ENCODE measurements around the gene TUBB6.

The TUBB6 gene

DNA sequence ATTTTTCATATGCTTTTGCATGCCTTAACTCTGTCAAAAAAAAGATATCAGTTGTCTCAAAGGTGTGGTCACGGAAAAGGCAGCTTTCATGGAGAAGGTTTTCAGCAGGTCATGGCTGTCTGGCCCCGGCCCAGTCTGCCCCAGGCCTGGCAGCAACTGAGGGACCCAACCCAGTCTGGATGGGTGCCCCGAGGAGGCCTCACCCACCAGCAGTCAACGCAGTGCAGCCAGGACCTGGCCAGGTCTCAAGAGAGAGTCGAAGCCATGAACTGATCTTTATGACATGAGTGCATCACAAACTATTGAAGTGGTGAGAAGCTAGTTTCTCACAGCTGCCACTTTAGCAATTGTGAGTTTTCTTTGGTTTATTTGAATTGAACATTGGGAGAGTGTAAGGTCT, 7.9 kb downstream of the TUBB6 start:
- DNase-seq: no peak

DNA sequence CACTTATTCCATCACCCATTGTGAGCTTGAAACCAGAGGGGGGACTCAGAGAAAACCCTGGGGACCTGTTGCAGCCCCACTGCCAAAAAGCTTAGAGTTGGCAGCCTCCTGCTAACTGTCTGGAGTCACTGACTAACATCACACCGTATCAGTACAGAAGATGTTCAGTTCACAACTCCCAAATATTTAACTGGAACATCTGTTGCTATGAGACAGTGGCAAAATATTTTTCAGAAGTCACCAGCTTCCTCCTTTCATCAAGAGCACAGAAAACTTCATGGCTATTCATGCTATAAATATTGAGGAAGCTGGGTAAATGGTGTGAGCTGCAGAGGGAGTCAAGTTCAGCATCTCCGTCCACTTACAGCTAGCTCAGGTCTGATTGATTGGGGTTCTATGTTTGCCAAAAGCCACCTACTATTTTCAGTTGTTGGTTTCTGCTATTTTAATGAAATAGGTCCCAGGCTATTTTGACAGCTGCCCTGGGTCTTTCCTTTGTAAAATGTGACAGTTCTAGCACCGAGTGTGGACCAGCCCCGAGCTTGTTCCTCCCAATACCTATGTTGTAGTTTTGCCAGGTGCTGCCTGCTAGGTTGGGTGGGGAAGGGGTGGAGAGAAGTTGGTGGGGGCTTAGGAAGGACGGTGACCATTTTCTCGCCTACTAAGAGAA, 9.8 kb downstream of the TUBB6 start:
- no peak for DNase-seq

DNA sequence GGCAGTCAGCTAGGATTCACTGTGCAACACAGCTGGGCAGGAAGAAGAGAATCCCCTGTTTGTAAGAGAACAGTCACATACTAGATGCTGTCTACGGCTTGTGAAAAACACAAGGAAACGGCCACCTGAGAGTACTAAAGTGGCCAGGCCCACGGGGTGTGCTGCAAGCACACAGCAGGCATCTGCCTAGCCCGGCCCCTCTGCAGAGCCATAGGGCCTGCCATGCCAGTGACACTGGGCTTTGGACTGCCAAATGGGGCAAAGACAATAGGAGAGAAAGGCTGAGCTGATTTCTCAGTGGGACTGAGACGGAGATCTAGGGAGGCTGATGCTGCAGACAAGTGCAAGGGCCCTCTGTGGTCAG, 10.3 kb downstream of the TUBB6 start:
- DNase-seq: peak; percentile 57

DNA sequence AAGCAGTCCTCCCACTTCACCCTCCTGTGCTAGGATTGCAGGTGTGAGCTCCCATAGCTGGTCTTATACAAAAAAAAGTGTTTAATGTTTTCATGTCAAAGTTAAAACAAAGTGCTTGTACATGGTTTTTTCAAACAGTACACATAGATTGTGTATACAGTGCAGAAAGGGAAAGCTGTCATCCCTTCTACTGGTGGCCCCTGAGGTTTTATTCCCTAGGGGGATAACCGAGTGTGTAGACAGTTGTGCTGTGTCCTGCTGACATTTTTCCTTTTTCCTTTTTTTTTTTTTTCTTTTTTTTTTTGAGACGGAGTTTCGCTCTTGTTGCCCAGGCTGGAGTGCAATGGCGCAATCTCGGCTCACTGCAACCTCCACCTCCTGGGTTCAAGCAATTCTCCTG, 10.8 kb downstream of the TUBB6 start:
- DNase-seq: no peak

DNA sequence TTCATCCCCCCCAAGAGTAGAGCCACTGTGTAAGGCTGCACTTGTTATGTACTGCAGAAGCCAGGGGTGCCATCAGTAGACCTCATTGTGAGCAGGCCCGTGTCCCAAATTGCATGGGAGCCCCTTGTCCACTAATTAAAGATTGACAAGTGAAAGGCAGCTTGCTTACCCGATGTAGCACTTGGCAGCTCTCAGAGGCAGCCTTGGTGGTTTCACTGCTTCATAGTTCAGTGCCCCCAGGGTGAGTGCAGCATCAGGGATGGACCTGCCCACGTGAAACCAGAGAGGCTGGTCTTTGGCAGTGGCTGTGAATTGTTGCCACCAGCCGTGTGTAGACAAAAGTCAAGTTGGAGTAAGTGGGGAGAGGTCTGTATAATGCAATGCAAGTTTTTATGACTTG, 13.3 kb downstream of the TUBB6 start:
- peak; percentile 29 for DNase-seq

DNA sequence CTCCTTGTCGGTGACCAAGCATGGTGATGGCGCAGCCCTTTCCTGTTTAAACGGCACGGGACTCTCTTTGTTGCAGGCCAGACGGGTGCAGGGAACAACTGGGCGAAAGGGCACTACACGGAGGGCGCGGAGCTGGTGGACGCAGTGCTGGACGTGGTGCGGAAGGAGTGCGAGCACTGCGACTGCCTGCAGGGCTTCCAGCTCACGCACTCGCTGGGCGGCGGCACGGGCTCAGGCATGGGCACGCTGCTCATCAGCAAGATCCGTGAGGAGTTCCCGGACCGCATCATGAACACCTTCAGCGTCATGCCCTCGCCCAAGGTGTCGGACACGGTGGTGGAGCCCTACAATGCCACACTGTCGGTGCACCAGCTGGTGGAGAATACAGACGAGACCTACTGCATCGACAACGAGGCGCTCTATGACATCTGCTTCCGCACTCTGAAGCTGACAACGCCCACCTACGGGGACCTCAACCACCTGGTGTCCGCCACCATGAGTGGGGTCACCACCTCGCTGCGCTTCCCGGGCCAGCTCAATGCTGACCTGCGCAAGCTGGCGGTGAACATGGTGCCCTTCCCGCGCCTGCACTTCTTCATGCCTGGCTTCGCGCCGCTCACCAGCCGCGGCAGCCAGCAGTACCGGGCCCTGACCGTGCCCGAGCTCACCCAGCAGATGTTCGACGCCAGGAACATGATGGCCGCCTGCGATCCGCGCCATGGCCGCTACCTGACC, 17.1 kb downstream of the TUBB6 start:
- no peak for DNase-seq

DNA sequence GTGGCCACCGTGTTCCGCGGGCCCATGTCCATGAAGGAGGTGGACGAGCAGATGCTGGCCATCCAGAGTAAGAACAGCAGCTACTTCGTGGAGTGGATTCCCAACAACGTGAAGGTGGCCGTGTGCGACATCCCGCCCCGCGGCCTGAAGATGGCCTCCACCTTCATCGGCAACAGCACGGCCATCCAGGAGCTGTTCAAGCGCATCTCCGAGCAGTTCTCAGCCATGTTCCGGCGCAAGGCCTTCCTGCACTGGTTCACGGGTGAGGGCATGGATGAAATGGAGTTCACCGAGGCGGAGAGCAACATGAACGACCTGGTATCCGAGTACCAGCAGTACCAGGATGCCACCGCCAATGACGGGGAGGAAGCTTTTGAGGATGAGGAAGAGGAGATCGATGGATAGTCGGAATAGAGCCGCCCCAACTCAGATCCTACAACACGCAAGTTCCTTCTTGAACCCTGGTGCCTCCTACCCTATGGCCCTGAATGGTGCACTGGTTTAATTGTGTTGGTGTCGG, 17.7 kb downstream of the TUBB6 start:
- DNase-seq: no peak

DNA sequence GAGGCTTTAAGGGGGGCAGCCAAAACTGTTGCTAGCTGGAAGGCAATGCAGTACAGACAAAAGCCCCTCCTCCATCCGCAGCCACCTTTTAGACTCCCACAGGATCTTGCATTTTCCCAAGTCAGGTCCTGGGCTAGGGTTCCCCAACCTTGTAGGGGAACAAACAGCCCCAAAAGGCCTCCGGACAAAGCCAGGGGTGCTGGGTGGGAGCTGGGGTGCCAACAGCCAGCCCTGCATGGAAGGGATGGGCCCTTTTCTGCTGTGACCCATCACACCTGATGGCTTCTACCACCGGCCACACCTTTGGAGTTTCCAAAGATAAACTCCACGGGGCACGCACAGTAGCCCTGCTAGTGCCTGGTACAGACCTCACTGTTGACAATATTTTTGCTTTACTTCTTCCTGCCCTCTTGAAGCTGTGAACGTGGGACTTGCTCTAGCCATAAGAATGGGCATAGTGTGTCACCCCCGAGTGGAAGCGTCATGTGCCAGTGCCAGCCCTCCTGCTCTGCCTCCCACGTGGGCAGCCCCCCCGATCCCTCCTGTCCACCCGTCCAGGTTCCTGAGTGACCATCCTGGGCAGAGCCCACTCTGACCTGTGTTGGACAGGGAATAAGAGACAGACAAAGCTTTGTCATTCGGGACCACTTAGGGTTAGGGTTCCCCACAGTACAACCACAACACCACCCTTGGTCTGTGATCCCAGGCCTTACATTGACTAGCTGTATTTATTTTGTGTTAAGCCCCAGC, 18.8 kb downstream of the TUBB6 start:
- DNase-seq: no peak

DNA sequence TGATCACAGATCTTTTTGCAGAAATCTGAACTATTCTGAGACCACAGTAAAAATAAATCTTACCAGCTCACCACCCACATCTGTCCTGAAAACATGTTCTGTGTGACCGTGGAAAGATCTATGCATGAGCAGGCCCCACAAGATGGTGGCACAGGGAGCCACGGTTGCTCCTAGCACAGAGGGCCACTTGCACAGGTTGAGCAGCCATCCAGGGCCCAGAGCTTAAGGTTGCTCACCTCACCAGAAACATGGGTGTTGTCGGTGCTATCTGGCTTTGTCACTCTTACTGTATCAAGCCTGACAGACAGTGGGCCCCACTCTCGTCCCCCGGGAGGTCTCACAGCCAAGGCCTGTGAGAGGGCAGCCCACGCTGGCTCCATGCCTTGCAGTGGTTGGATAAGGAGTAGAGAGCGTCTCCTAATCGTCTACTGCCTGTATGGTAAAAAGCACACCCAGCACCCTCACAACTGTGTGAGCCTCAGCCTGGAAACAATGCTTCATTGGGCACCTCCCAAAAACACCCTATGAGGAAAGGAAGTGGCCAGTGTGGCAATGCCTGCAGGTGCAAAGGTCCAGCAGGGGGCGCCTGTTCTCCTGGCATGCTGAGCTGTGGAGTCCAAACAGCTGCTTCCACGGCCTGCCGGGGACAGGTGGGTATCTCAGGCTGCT, 19.6 kb downstream of the TUBB6 start:
- peak; percentile 82 for DNase-seq

DNA sequence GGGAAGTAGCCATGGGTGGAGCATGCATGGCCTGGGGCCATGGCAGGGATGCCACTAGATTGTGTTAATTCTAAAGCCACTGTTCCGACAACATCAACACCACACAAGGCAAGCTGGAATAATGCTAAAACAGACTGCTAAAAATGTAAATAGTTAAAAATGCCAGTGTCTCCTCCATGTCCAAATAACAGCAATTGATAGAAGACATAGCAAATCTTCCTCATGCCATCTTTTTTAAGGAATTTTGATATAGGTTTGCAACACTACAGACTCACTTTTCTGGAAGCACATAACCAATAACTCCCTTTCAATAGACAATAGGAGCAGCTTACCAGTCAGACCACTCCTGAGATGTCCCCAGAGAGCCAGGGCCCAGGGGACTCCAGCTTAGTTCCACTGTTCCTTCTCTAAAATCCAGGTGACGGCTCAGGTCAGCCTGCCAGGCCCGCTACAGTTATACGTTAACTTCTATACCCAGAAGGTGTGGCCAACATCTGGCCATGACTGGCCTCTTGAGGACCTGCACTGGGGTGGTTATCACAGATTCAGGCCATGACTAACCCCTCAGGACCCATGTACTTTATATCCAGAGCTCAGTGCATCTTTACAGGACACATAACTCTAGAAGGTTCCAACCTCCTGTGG, 20.3 kb downstream of the TUBB6 start:
- no peak for DNase-seq

DNA sequence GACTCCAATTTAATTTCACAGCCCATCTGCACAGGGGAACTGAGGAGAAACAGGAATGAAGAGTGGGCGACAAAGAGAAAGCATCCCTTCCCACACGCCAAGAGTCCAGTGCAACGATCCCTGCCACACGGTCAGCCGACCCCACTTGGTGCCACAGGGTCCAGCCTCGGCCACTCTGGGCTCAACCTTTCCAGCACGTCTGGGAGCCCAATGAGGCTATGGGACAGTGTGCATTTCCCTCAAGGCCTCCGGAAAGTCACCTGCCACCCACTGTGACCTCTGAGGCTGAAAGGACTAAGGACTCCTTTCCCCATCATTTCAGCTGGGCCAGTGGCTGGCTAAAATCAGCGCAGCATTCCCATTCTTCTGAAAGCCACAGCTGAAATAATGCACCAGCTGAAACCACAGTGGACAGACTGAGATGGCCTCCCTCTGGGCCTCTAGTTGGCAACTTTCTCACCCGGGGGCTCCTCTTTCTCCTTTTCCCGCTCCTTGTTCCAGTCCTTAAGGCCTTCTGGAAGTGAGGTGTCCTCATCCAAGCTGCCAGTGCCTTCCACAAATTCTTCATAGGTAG, 21.2 kb downstream of the TUBB6 start:
- no peak for DNase-seq

DNA sequence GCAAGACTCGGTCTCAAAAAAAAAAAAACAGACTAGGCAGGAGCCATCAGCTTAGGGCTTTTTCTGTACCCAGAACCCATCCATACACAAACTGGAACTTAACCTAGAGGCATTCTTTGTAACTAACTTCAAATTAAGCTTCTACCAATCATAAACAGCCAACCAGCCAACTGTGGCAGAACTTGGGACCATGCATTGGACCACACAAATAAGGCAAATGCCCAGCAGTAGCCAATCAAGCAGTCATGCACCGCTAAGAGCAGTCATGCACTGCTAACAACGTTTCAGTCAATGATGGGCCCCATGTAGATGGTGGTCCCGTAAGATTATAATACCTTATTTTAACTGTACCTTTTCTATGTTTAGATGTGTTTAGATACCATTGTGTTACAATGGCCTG, 22.7 kb downstream of the TUBB6 start:
- DNase-seq: no peak

DNA sequence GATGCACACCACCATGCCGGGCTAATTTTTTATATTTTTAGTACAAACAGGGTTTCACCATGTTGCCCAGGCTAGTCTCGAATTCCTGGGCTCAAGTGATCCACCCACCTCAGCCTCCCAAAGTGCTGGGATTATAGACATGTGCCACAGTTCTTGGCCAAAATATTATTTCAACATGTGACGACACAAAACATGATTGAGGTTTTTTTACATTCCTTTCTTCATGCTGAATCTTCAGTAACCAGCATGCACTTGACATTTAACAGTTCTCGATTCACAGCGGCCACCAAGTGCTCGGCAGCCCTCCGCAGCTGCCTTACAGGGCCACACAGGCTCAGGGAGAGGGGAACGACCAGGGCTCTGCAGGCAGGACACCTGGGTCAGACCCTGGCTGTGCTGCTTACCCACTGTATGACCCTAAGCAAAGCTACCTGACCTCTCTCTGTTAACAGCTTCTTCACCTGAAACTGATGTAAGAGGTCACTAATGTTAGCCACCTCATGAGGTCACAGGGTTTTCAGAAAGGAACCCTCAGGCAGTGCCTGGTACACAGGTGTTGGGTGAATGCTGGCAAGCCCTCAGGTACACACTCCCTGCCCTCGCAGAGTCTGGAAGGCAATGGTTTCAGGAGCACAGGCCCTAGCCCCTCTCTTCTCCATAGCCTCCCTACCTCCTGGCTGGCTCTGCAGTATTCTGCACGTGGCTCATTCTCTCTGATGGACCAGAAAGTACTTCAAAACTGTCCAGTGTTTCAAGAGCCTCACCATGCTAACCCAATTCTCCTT, 25.7 kb downstream of the TUBB6 start:
- DNase-seq: no peak

DNA sequence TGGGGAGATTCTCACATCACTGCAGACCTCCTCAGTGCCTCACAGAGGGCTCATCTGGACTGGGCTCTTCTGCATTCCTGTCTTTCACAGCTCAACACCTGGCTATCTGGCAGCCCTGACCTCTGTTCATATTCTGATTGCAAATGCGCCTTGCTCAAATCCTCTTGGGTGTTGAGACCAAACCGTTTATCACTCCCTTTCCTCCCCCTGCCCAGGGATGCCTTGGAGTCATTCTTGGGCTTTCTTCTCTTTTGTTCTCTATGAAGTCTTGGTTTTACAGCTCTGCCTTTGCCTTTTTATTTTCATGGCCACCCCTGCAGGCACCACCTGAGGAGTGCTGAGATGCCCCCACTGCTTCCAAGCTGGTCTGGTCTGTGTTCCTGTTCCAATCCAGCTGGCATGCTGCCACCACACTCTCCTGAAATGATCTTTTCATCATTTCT, 26.3 kb downstream of the TUBB6 start:
- DNase-seq: peak; percentile 34

DNA sequence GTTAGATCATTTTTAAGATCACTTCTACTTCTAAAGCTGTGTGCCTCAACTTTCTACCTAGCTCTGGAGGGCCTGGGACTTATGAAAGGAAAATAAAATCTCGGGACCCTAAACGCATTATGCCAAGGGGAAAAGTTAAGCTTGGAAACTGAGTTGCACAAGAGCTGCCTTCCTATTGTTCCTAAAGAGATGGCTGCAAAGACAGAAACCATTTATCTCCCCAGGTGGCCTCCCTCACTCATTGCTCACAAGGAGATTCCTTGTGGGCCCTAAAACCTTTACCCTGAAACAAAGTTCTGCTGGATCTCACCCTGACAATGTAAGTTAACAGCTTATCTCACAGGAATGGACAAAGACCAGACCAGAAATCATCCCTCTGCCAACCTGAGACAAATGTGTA, 26.8 kb downstream of the TUBB6 start:
- DNase-seq: peak; percentile 34

DNA sequence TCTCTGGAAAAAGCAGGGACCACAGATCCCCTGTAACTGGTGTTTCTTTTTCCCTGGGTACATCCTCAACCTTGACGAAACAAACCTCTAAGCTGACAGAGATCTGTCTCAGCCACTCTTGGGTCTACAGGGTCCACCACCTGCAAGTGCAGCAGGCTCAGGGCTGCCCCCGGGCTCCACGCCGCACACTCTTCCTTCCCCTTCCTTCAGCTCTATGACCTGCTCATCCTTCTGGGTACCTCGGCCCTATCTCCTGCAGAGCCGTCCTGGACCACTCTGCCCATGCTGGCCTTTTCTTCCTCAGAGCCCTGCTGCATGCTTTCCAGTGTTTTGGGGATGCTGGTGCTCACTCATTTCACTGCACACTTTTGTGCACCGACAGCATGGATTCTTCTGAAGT, 27.5 kb downstream of the TUBB6 start:
- DNase-seq: no peak

DNA sequence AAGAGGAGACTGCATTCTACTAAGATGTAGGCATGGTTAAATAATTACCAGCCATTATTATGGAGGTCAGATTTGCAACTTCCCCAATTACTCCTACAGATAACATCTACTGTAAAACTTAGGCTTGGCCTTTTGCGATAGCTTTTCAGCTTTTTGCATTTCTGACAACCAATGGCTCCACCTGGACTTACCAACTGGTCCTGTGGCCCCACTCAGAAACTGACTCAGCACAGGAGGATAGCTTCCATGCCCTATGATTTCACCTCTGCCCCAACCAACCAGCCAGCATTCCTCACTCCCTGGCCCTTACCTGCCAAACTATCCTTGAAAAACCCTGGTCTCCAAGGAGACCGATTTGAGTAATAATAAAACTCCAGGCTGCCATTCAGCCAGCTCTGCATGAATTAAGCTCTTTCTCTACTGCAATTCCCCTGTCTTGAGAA, 28.2 kb downstream of the TUBB6 start:
- DNase-seq: peak; percentile 32

DNA sequence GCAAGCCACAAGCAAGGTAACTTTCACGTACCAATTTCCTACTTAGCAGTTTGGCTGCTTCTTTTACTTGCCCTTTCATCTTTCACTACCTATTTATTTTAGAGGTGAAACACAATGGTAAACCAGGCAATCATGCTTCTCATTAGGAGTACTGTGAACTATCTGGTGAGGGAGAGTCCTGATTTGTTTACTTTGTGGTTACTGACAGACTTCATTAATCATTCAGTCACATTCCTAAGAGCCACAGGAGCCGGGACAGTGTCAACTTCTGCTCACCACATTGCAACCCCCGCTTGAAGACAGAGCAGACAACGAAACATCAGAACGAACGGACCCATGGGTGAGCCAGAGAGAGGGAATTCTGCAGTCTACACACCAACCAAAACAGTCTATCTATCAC, 28.8 kb downstream of the TUBB6 start:
- DNase-seq: no peak

DNA sequence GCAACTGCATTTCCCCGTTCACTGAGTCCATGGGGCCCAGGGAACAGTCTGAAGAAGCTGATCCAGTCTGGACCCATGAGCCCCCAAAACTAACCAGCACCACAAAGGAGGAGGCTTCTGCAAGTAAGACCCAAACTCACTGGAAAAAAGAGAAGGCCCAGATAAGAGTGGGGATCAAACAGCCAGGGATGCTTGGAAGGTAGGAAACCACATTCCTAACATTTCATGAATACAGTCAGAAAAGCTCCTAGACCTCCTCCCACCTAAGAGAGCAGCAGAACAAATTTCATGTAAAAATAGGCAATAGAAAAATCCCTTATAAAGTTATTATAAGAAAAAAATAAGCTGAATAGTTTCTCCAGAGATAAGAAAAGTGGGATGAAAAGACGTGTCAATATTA, 30.3 kb downstream of the TUBB6 start:
- no peak for DNase-seq

DNA sequence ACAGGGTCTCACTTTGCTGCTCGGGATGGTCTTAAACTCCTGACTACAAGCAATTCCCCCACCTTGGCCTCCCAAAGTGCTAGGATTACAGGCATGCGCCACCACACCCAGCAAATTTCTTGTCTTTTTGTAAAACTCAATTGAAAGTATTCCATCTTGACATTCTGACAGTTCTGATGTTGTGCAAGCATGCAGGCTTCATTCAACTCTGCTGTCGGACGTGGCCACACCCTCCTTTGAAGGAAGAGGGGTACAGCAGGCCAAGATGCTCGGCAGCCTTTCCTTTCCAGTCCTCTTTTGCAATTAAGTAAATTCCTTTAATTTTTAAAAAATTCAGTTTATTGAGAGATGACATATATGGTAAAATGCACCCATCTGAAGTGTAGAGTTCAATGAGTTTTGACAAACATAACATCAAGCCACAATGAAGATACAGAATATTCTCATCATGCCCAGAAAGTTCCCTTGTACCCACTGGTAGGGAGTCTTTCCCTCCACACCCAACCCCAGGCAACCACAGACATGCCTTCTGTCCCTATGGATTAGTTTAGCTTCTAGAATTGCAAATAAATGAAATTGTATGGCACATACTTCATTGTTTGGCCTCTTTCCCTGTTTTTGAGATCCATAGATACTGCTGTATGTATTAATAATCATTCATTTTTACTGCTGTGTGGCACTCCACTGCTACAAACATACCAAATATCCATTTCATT, 33.1 kb downstream of the TUBB6 start:
- DNase-seq: no peak

DNA sequence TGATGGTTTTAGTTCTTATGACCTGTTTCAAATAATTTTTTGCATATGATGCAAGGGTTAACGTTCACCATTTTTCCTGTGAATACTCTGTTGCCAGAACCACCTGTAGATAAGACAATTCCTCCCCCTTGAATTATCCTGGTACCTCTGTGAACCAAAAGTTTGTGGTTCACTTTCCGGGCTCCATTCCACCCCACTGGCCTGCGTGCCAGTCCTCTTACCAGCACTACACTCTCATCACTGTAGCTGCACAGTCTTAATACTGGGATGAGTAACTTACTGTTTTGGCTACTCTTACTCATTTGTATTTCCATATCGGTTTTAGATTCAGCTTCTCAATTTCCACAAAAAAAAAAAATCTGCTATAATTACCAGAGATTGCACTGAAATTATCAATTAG, 34.6 kb downstream of the TUBB6 start:
- DNase-seq: no peak
